ENCODE results near the gene MTUS2.
A peak's percentile ranks its signal among the peaks of the same experiment; 100 is the strongest.
"Not testable (repeated sequence)": the region's sequence is repeated elsewhere in the genome, so short reads cannot be mapped to it uniquely, and the experiment has no call there.

The MTUS2 gene

GRCh38 chr13:29339386-29340272 is 519.5 kb downstream of the MTUS2 start:
- no peak for DNase-seq

GRCh38 chr13:29345860-29346582 is 525.9 kb downstream of the MTUS2 start:
- not testable (repeated sequence) for DNase-seq

GRCh38 chr13:29355029-29355428 is 534.9 kb downstream of the MTUS2 start:
- no peak for DNase-seq

GRCh38 chr13:29359181-29359580 is 539.0 kb downstream of the MTUS2 start:
- DNase-seq: no peak

GRCh38 chr13:29361716-29362115 is 541.6 kb downstream of the MTUS2 start:
- no peak for DNase-seq

- peak; percentile 5 for DNase-seq
These were observed 542.9 kb downstream of the MTUS2 start for GRCh38 chr13:29362849-29363604.

- DNase-seq: no peak
These were observed 549.1 kb downstream of the MTUS2 start for GRCh38 chr13:29369060-29369743.

- DNase-seq: no peak
These were observed 559.1 kb downstream of the MTUS2 start for GRCh38 chr13:29379281-29379680.

GRCh38 chr13:29379865-29380264 is 559.7 kb downstream of the MTUS2 start:
- DNase-seq: no peak

- no peak for DNase-seq
These were observed 561.9 kb downstream of the MTUS2 start for GRCh38 chr13:29382021-29382420.

GRCh38 chr13:29383476-29383875 is 563.3 kb downstream of the MTUS2 start:
- no peak for DNase-seq

- DNase-seq: no peak
These were observed 564.3 kb downstream of the MTUS2 start for GRCh38 chr13:29384466-29384865.

- DNase-seq: no peak
These were observed 564.7 kb downstream of the MTUS2 start for GRCh38 chr13:29384871-29385270.

- no peak for DNase-seq
These were observed 566.1 kb downstream of the MTUS2 start for GRCh38 chr13:29386246-29386645.

GRCh38 chr13:29390598-29390997 is 570.5 kb downstream of the MTUS2 start:
- not testable (repeated sequence) for DNase-seq

GRCh38 chr13:29396446-29396845 is 576.3 kb downstream of the MTUS2 start:
- no peak for DNase-seq

GRCh38 chr13:29397265-29397664 is 577.1 kb downstream of the MTUS2 start:
- DNase-seq: no peak

- no peak for DNase-seq
These were observed 582.1 kb downstream of the MTUS2 start for GRCh38 chr13:29402166-29402636.

GRCh38 chr13:29405401-29405800 is 585.3 kb downstream of the MTUS2 start:
- no peak for DNase-seq

GRCh38 chr13:29411481-29411880 is 591.3 kb downstream of the MTUS2 start:
- DNase-seq: no peak

GRCh38 chr13:29418026-29418425 is 597.9 kb downstream of the MTUS2 start:
- no peak for DNase-seq

- DNase-seq: no peak
These were observed 601.0 kb downstream of the MTUS2 start for GRCh38 chr13:29421118-29421517.

- no peak for DNase-seq
These were observed 601.9 kb downstream of the MTUS2 start for GRCh38 chr13:29422015-29422414.

Data from DMS79 (cell line).